ENCODE measurements around the gene MAST1. TPM values are rescaled to one million over a fixed set of nuclear protein-coding genes. Genes with fewer than 3 reads are reported as not detected.
A peak's percentile ranks its signal among the peaks of the same experiment; 100 is the strongest.

The MAST1 gene
- total RNA-seq, 4 donors from 2014 or later = 0.64 to 2.4 (median 0.82) TPM; not detected in 1

- DNase-seq = no peak
- Histone ChIP-seq H3K4me1 (peaks cover 5 to 15% (median 13%) of the 10 kb centered on the region in 4 donors), H3K27ac (no peak overlapping the region), H3K36me3 (no peaks in the 10 kb centered on the region), H3K9me3 (no peaks in the 10 kb centered on the region), H3K27me3 (no peaks in the 10 kb centered on the region), H3K4me3 (no peak overlapping the region)
- intact Hi-C loops (cut with DNase I; ENCODE audit: low total_unique reads) = no loop called here
- TF ChIP-seq EP300 (IDR thresholded peaks at IDR 0.05; ENCODE audit: low read depth) (no peak), CTCF (IDR thresholded peaks at IDR 0.05) (no peak), POLR2A (IDR thresholded peaks at IDR 0.05) (no peak), POLR2AphosphoS5 (IDR thresholded peaks at IDR 0.05) (no peak)
- in situ Hi-C loops (cut with MboI; ENCODE audit: low pct_ligation_motif_present in 1 of 4, low pct_unique_long_range_greater_than_20kb in 1 of 4, low sequenced_read_pairs in 3 of 4) = no loop called here
- 92% methylated on average over 9 of the region's 10 CpGs; no CpG with 5 or more reads in 1 of the 2 donors for WGBS, 2 donors (ENCODE audit: low coverage in 1 of 2)
These were observed 30.3 kb downstream of the MAST1 start for GRCh38 chr19:12868540-12869112.

- in situ Hi-C loops (cut with MboI; ENCODE audit: low pct_ligation_motif_present in 1 of 4, low pct_unique_long_range_greater_than_20kb in 1 of 4, low sequenced_read_pairs in 3 of 4) (no loop called here), intact Hi-C loops (cut with DNase I; ENCODE audit: low total_unique reads) (no loop called here)
- no peaks in the 10 kb centered on the region for H3K36me3 ChIP-seq
- H3K4me1 ChIP-seq = peaks cover 5 to 17% (median 14%) of the 10 kb centered on the region in 4 donors
- DNase-seq = no peak
- TF ChIP-seq POLR2A (IDR thresholded peaks at IDR 0.05) (no peak), CTCF (IDR thresholded peaks at IDR 0.05) (no peak), POLR2AphosphoS5 (IDR thresholded peaks at IDR 0.05) (no peak), EP300 (IDR thresholded peaks at IDR 0.05; ENCODE audit: low read depth) (no peak)
- H3K9me3 ChIP-seq = no peaks in the 10 kb centered on the region
- no peak overlapping the region for H3K27ac ChIP-seq
- no peak overlapping the region for H3K4me3 ChIP-seq
- no peaks in the 10 kb centered on the region for H3K27me3 ChIP-seq
- WGBS, 2 donors (ENCODE audit: low coverage in 1 of 2) = 73 to 100% methylated on average over 1 to 3 of the region's 3 CpGs
These were observed 33.4 kb downstream of the MAST1 start for GRCh38 chr19:12871681-12872080.

GRCh38 chr19:12872255-12872654 lies 33.9 kb downstream of the MAST1 start:
- in situ Hi-C loops (cut with MboI; ENCODE audit: low pct_ligation_motif_present in 1 of 4, low pct_unique_long_range_greater_than_20kb in 1 of 4, low sequenced_read_pairs in 3 of 4) = no loop called here
- TF ChIP-seq POLR2A (IDR thresholded peaks at IDR 0.05) (no peak), POLR2AphosphoS5 (IDR thresholded peaks at IDR 0.05) (no peak)

GRCh38 chr19:12872941-12873890 lies 34.9 kb downstream of the MAST1 start:
- DNase-seq = peak; percentile 66
- H3K9me3 ChIP-seq = no peaks in the 10 kb centered on the region
- intact Hi-C loops (cut with DNase I; ENCODE audit: low total_unique reads) = no loop called here
- peaks cover 0 to 6% (median 3%) of the 10 kb centered on the region in 4 donors for H3K4me1 ChIP-seq
- H3K27me3 ChIP-seq = no peaks in the 10 kb centered on the region
- H3K36me3 ChIP-seq = peaks cover 0 to 6% (median 0%) of the 10 kb centered on the region in 4 donors
- H3K27ac ChIP-seq = peak overlapping the region in 2 of 4 donors; percentile 18 to 49
- 29 to 78% methylated on average over 2 to 67 of the region's 70 CpGs for WGBS, 2 donors (ENCODE audit: low coverage in 1 of 2)
- in situ Hi-C loops (cut with MboI; ENCODE audit: low pct_ligation_motif_present in 1 of 4, low pct_unique_long_range_greater_than_20kb in 1 of 4, low sequenced_read_pairs in 3 of 4) = no loop called here
- TF ChIP-seq CTCF (IDR thresholded peaks at IDR 0.05) (no peak), POLR2A (IDR thresholded peaks at IDR 0.05) (no peak)
- peak overlapping the region in 2 of 4 donors; percentile 10 to 23 for H3K4me3 ChIP-seq

More at GRCh38 chr19:12872255-12872654, 33.9 kb downstream of the MAST1 start:
- intact Hi-C loops (cut with DNase I; ENCODE audit: low total_unique reads) = no loop called here
- Histone ChIP-seq H3K27me3 (no peaks in the 10 kb centered on the region), H3K4me1 (peaks cover 5 to 12% (median 10%) of the 10 kb centered on the region in 4 donors), H3K27ac (no peak overlapping the region), H3K36me3 (no peaks in the 10 kb centered on the region), H3K9me3 (no peaks in the 10 kb centered on the region), H3K4me3 (no peak overlapping the region)
- WGBS, 2 donors (ENCODE audit: low coverage in 1 of 2) = 86 to 87% methylated on average over 5 of the region's 5 CpGs
- DNase-seq = no peak
